Measurements from ENCODE around the gene ANKIB1.

The ANKIB1 gene

DNA sequence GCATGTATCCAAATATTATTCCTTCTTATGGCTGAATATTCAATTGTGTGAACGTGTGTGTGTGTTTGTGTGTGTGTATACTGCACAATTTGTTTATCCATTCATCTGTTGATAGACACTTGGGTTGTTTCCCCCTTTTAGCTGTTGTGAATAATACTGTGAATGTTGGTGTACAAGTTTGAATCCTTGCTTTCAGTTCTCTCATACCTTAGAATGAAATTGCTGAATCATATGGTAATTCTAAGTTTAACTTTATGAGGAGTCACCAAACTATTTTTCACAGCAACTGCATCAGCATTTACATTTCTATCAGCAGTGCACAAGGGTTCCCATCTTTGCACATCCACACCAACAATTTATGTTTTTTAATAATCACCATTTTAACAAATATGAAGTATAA, 114.6 kb downstream of the ANKIB1 start:
- no peak overlapping the region for H3K27ac ChIP-seq (ENCODE audit: low read length)
- no peak overlapping the region for H3K9ac ChIP-seq (ENCODE audit: low read depth, low read length)
- no peaks in the 10 kb centered on the region for H3K27me3 ChIP-seq (ENCODE audit: insufficient read depth, low read length, poor library complexity)
- no peak for TF ChIP-seq EZH2 (IDR thresholded peaks at IDR 0.05; ENCODE audit: borderline replicate concordance, low read depth, low read length, severe bottlenecking)
- TF ChIP-seq, protein P1, sequence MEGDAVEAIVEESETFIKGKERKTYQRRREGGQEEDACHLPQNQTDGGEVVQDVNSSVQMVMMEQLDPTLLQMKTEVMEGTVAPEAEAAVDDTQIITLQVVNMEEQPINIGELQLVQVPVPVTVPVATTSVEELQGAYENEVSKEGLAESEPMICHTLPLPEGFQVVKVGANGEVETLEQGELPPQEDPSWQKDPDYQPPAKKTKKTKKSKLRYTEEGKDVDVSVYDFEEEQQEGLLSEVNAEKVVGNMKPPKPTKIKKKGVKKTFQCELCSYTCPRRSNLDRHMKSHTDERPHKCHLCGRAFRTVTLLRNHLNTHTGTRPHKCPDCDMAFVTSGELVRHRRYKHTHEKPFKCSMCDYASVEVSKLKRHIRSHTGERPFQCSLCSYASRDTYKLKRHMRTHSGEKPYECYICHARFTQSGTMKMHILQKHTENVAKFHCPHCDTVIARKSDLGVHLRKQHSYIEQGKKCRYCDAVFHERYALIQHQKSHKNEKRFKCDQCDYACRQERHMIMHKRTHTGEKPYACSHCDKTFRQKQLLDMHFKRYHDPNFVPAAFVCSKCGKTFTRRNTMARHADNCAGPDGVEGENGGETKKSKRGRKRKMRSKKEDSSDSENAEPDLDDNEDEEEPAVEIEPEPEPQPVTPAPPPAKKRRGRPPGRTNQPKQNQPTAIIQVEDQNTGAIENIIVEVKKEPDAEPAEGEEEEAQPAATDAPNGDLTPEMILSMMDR (IDR thresholded peaks at IDR 0.05; ENCODE audit: borderline replicate concordance, extremely low read depth, low read length, poor library complexity, severe bottlenecking), result no peak
- no peak for ATAC-seq (ENCODE audit: insufficient read depth, low read depth)
- peaks cover 41% of the 10 kb centered on the region for H3K36me3 ChIP-seq (ENCODE audit: insufficient read depth, low read length)
- DNase-seq, result no peak
- H3K79me2 ChIP-seq (ENCODE audit: insufficient read depth, low read length), result no peaks in the 10 kb centered on the region
- no peaks in the 10 kb centered on the region for H4K20me1 ChIP-seq (ENCODE audit: insufficient read depth, low read length)
- no peak overlapping the region for H3K4me3 ChIP-seq (ENCODE audit: low read depth in 1 of 2, low read length in 2 of 2)
- H2AFZ ChIP-seq (ENCODE audit: low read depth, low read length), result no peak overlapping the region
- H3K4me2 ChIP-seq (ENCODE audit: insufficient read depth, low read length), result no peak overlapping the region
- H3K4me1 ChIP-seq (ENCODE audit: insufficient read depth, low read length), result no peaks in the 10 kb centered on the region
- no peaks in the 10 kb centered on the region for H3K9me3 ChIP-seq (ENCODE audit: insufficient read depth, low read length, severe bottlenecking)

DNA sequence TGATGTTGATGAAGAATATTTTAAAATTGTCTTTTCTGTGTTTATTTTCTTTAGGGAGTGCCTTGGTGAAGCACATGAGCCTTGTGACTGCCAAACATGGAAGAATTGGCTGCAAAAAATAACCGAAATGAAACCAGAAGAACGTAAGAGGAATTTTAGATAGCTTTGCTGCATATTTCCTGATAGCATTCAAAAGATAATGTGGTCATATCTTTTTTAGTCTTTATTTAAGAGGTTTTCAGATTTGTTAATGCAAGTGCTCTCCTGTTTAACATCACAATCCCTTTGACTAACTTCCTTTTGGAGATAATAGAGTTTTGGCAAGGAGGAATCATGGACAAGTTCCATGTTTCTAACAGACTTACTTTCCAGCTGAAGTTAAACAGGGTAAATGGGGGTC, 116.4 kb downstream of the ANKIB1 start:
- H3K4me2 ChIP-seq (ENCODE audit: insufficient read depth, low read length), result no peak overlapping the region
- H3K36me3 ChIP-seq (ENCODE audit: insufficient read depth, low read length), result peaks cover 41% of the 10 kb centered on the region
- no peaks in the 10 kb centered on the region for H3K27me3 ChIP-seq (ENCODE audit: insufficient read depth, low read length, poor library complexity)
- no peak overlapping the region for H3K9ac ChIP-seq (ENCODE audit: low read depth, low read length)
- DNase-seq (no peak), ATAC-seq (ENCODE audit: insufficient read depth, low read depth) (no peak)
- H3K9me3 ChIP-seq (ENCODE audit: insufficient read depth, low read length, severe bottlenecking), result no peaks in the 10 kb centered on the region
- H3K79me2 ChIP-seq (ENCODE audit: insufficient read depth, low read length), result no peaks in the 10 kb centered on the region
- TF ChIP-seq, protein P1 (IDR thresholded peaks at IDR 0.05; ENCODE audit: borderline replicate concordance, extremely low read depth, low read length, poor library complexity, severe bottlenecking), result no peak
- TF ChIP-seq EZH2 (IDR thresholded peaks at IDR 0.05; ENCODE audit: borderline replicate concordance, low read depth, low read length, severe bottlenecking), result no peak
- no peak overlapping the region for H3K4me3 ChIP-seq (ENCODE audit: low read depth in 1 of 2, low read length in 2 of 2)
- no peak overlapping the region for H3K27ac ChIP-seq (ENCODE audit: low read length)
- no peak overlapping the region for H2AFZ ChIP-seq (ENCODE audit: low read depth, low read length)
- no peaks in the 10 kb centered on the region for H3K4me1 ChIP-seq (ENCODE audit: insufficient read depth, low read length)
- H4K20me1 ChIP-seq (ENCODE audit: insufficient read depth, low read length), result no peaks in the 10 kb centered on the region

DNA sequence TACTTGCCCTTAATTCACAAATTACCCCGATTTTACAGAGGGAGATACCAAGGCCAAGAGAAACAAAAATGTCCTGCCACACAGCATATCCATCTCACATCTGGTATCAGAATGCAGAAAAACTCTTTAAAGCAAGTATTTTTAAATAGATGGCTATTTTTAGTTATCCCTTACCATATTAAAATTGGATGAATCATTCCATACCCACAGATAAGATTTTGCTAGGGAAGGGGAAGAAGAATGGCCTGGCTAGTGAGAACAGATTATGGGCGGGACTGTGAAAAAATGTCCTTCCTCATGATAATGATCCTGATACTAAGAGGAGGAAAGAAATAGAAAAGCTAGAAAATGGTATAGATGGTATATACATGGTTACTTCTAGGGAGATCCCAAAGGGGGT, 121.0 kb downstream of the ANKIB1 start:
- TF ChIP-seq EZH2 (IDR thresholded peaks at IDR 0.05; ENCODE audit: borderline replicate concordance, low read depth, low read length, severe bottlenecking), result no peak
- TF ChIP-seq, protein P1 (IDR thresholded peaks at IDR 0.05; ENCODE audit: borderline replicate concordance, extremely low read depth, low read length, poor library complexity, severe bottlenecking), result no peak
- no peak overlapping the region for H3K4me3 ChIP-seq (ENCODE audit: low read depth in 1 of 2, low read length in 2 of 2)
- H4K20me1 ChIP-seq (ENCODE audit: insufficient read depth, low read length), result no peaks in the 10 kb centered on the region
- no peak for DNase-seq
- H3K79me2 ChIP-seq (ENCODE audit: insufficient read depth, low read length), result no peaks in the 10 kb centered on the region
- H3K9me3 ChIP-seq (ENCODE audit: insufficient read depth, low read length, severe bottlenecking), result no peaks in the 10 kb centered on the region
- ATAC-seq (ENCODE audit: insufficient read depth, low read depth), result no peak
- H3K9ac ChIP-seq (ENCODE audit: low read depth, low read length), result no peak overlapping the region
- H3K36me3 ChIP-seq (ENCODE audit: insufficient read depth, low read length), result peaks cover 29% of the 10 kb centered on the region
- no peak overlapping the region for H3K4me2 ChIP-seq (ENCODE audit: insufficient read depth, low read length)
- H3K27me3 ChIP-seq (ENCODE audit: insufficient read depth, low read length, poor library complexity), result no peaks in the 10 kb centered on the region
- H3K4me1 ChIP-seq (ENCODE audit: insufficient read depth, low read length), result no peaks in the 10 kb centered on the region
- H2AFZ ChIP-seq (ENCODE audit: low read depth, low read length), result no peak overlapping the region
- H3K27ac ChIP-seq (ENCODE audit: low read length), result no peak overlapping the region

DNA sequence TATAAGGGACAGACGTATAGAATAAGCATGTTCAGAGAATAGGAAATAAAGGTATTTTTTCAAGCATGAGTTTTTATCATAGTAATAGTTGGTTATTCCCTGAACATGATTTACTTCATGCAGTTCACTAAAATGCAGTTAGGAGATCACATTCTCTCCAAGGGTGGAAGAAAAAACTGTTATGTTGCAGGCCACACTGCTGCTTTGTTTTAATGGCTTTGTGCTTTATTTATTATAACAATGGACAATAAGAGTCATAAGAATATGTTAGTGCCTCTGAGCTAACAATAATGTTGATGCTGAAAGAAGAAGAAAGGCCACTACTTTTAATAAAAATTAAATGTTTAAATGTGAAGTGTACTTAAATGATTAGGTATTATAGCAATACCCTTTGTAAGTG, 123.0 kb downstream of the ANKIB1 start:
- TF ChIP-seq, protein P1 (IDR thresholded peaks at IDR 0.05; ENCODE audit: borderline replicate concordance, extremely low read depth, low read length, poor library complexity, severe bottlenecking), result no peak
- no peak for TF ChIP-seq EZH2 (IDR thresholded peaks at IDR 0.05; ENCODE audit: borderline replicate concordance, low read depth, low read length, severe bottlenecking)
- DNase-seq (no peak), ATAC-seq (ENCODE audit: insufficient read depth, low read depth) (no peak)
- Histone ChIP-seq H3K9me3 (ENCODE audit: insufficient read depth, low read length, severe bottlenecking) (no peaks in the 10 kb centered on the region), H2AFZ (ENCODE audit: low read depth, low read length) (no peak overlapping the region), H3K4me3 (ENCODE audit: low read depth in 1 of 2, low read length in 2 of 2) (no peak overlapping the region), H3K4me2 (ENCODE audit: insufficient read depth, low read length) (no peak overlapping the region), H3K4me1 (ENCODE audit: insufficient read depth, low read length) (no peaks in the 10 kb centered on the region), H3K36me3 (ENCODE audit: insufficient read depth, low read length) (peaks cover 28% of the 10 kb centered on the region; the same call in 1 of the 2 replicates), H3K27ac (ENCODE audit: low read length) (no peak overlapping the region), H4K20me1 (ENCODE audit: insufficient read depth, low read length) (no peaks in the 10 kb centered on the region), H3K27me3 (ENCODE audit: insufficient read depth, low read length, poor library complexity) (no peaks in the 10 kb centered on the region), H3K79me2 (ENCODE audit: insufficient read depth, low read length) (no peaks in the 10 kb centered on the region), H3K9ac (ENCODE audit: low read depth, low read length) (no peak overlapping the region)
